Neural progenitor cell (in vitro differentiated cells): ENCODE measurements around the gene GBA3. TPM values are rescaled to one million over a fixed set of nuclear protein-coding genes. Genes with fewer than 3 reads are reported as not detected.

Experiments used
- DNase-seq: peaks from one replicate; pipeline ENCODE4 v3.0.0-alpha.2; 2016; ENCODE audit warnings: low spot score
- H2AFZ ChIP-seq: fragments of 200-600 bp; sonication (generic); replicated peaks from 2 replicates; pipeline ENCODE4 v1.6.1; 2016; ENCODE audit warnings: antibody characterized with exemption
- H3F3A ChIP-seq: fragments of 200-600 bp; sonication (generic); 2 replicates; pipeline ENCODE4 v1.6.1; 2016; ENCODE audit warnings: antibody characterized with exemption, low read depth
- H3K27ac ChIP-seq: fragments of 200-600 bp; sonication (generic); 2 replicates; pipeline ENCODE4 v1.5.1; 2016; ENCODE audit warnings: mild to moderate bottlenecking
- H3K27me3 ChIP-seq: fragments of 200-600 bp; sonication (generic); 2 replicates; pipeline ENCODE4 v1.6.1; 2016; ENCODE audit warnings: mild to moderate bottlenecking, moderate library complexity
- H3K36me3 ChIP-seq: fragments of 200-600 bp; sonication (generic); 2 replicates; pipeline ENCODE4 v1.5.1; 2016
- H3K4me1 ChIP-seq: fragments of 200-600 bp; sonication (generic); 2 replicates; pipeline ENCODE4 v1.6.1; 2016; ENCODE audit warnings: mixed run types
- H3K4me2 ChIP-seq: fragments of 200-600 bp; sonication (generic); 2 replicates; pipeline ENCODE4 v1.6.1; 2016
- H3K4me3 ChIP-seq: fragments of 200-600 bp; sonication (generic); 2 replicates; pipeline ENCODE4 v1.5.1; 2016
- H3K79me2 ChIP-seq: fragments of 200-600 bp; sonication (generic); 2 replicates; pipeline ENCODE4 v1.6.1; 2016; ENCODE audit warnings: low read depth
- H3K9ac ChIP-seq: fragments of 200-600 bp; sonication (generic); 2 replicates; pipeline ENCODE4 v1.6.1; 2016
- H3K9me3 ChIP-seq: fragments of 200-600 bp; sonication (generic); 2 replicates; pipeline ENCODE4 v1.5.1; 2016; ENCODE audit warnings: low read depth
- H4K20me1 ChIP-seq: fragments of 200-600 bp; sonication (generic); 2 replicates; pipeline ENCODE4 v1.6.1; 2016; ENCODE audit warnings: low read depth
- H3K27ac Mint-ChIP-seq: 3 replicates; pipeline ENCODE4 v1.8.0; 2021; ENCODE audit warnings: mixed read lengths
- H3K27me3 Mint-ChIP-seq: 2 replicates; pipeline ENCODE4 v1.8.0; 2022; ENCODE audit warnings: low read depth, mild to moderate bottlenecking, inconsistent platforms, moderate library complexity, mixed read lengths; ENCODE audit not compliant: insufficient read depth
- H3K36me3 Mint-ChIP-seq: 3 replicates; pipeline ENCODE4 v1.8.0; 2021; ENCODE audit warnings: mixed read lengths
- H3K4me1 Mint-ChIP-seq: 3 replicates; pipeline ENCODE4 v1.8.0; 2021; ENCODE audit warnings: mixed read lengths
- H3K4me3 Mint-ChIP-seq: 3 replicates; pipeline ENCODE4 v1.8.0; 2021; ENCODE audit warnings: mild to moderate bottlenecking, moderate library complexity, mixed read lengths
- H3K9me3 Mint-ChIP-seq: 3 replicates; pipeline ENCODE4 v1.8.0; 2020; ENCODE audit warnings: mixed read lengths
- CTCF ChIP-seq: fragments of 200-600 bp; sonication (generic); IDR thresholded peaks from 2 replicates; pipeline ENCODE4 v1.5.1; 2017; ENCODE audit warnings: antibody characterized with exemption, mild to moderate bottlenecking
- EZH2 ChIP-seq: fragments of 200-600 bp; sonication (generic); IDR thresholded peaks from 2 replicates; pipeline ENCODE4 v1.6.1; 2017; ENCODE audit warnings: antibody characterized with exemption, mild to moderate bottlenecking, moderate library complexity
- EZH2phosphoT487 ChIP-seq: fragments of 200-600 bp; sonication (generic); IDR thresholded peaks from 2 replicates; pipeline ENCODE4 v1.6.1; 2017; ENCODE audit warnings: antibody characterized with exemption
- total RNA-seq: library from RNA; depleted of rRNA; stranded (reverse); fragments of >200 nt; gene quantifications from 2 replicates; pipeline ENCODE4 v1.2.3, GENCODE V29; 2015; ENCODE audit warnings: low replicate concordance

Gene GBA3
- total RNA-seq, 1 donor from 2014 or later = not detected

- Histone ChIP-seq H3K4me3 (no peak overlapping the region), H3K36me3 (no peaks in the 10 kb centered on the region), H3K9me3 (no peaks in the 10 kb centered on the region), H3K27ac (no peak overlapping the region), H3F3A (no peaks in the 10 kb centered on the region), H3K4me1 (no peaks in the 10 kb centered on the region), H3K4me2 (no peak overlapping the region), H3K9ac (no peak overlapping the region), H3K79me2 (no peaks in the 10 kb centered on the region), H4K20me1 (no peaks in the 10 kb centered on the region), H2AFZ (no peak overlapping the region), H3K27me3 (no peaks in the 10 kb centered on the region)
- Mint-ChIP-seq H3K4me3 (no peak overlapping the region), H3K27ac (no peak overlapping the region), H3K9me3 (no peaks in the 10 kb centered on the region), H3K4me1 (no peaks in the 10 kb centered on the region), H3K27me3 (no peaks in the 10 kb centered on the region), H3K36me3 (no peaks in the 10 kb centered on the region)
- TF ChIP-seq EZH2phosphoT487 (no peak), CTCF (no peak), EZH2 (no peak)
- no peak for DNase-seq
These were observed 18.0 kb upstream of the GBA3 start for GRCh38 chr4:22674700-22675099.

- no peak overlapping the region for H3K4me2 ChIP-seq
- no peaks in the 10 kb centered on the region for H3K4me1 ChIP-seq
- H3K27ac ChIP-seq = no peak overlapping the region
- H3K36me3 ChIP-seq = no peaks in the 10 kb centered on the region
- no peaks in the 10 kb centered on the region for H3K27me3 ChIP-seq
- no peaks in the 10 kb centered on the region for H3K9me3 ChIP-seq
- no peaks in the 10 kb centered on the region for H3K36me3 Mint-ChIP-seq
- no peak overlapping the region for H3K4me3 ChIP-seq
- no peak overlapping the region for H3K27ac Mint-ChIP-seq
- no peaks in the 10 kb centered on the region for H3K79me2 ChIP-seq
- no peaks in the 10 kb centered on the region for H3K27me3 Mint-ChIP-seq
- no peak overlapping the region for H3K4me3 Mint-ChIP-seq
- H3F3A ChIP-seq = no peaks in the 10 kb centered on the region
- H3K9ac ChIP-seq = no peak overlapping the region
- no peak overlapping the region for H2AFZ ChIP-seq
- H3K4me1 Mint-ChIP-seq = no peaks in the 10 kb centered on the region
- no peak for TF ChIP-seq EZH2phosphoT487
- TF ChIP-seq EZH2 = no peak
- TF ChIP-seq CTCF = no peak
- no peaks in the 10 kb centered on the region for H3K9me3 Mint-ChIP-seq
- no peak for DNase-seq
- no peaks in the 10 kb centered on the region for H4K20me1 ChIP-seq
These were observed 16.7 kb upstream of the GBA3 start for GRCh38 chr4:22676063-22676462.

GRCh38 chr4:22677780-22678179 lies 15.0 kb upstream of the GBA3 start:
- H3K4me3 ChIP-seq = no peak overlapping the region
- H3K36me3 ChIP-seq = no peaks in the 10 kb centered on the region
- no peak overlapping the region for H2AFZ ChIP-seq
- Mint-ChIP-seq H3K36me3 (no peaks in the 10 kb centered on the region), H3K27ac (no peak overlapping the region), H3K4me3 (no peak overlapping the region), H3K27me3 (no peaks in the 10 kb centered on the region), H3K4me1 (no peaks in the 10 kb centered on the region), H3K9me3 (no peaks in the 10 kb centered on the region)
- no peaks in the 10 kb centered on the region for H3K27me3 ChIP-seq
- H3K79me2 ChIP-seq = no peaks in the 10 kb centered on the region
- H3K4me1 ChIP-seq = no peaks in the 10 kb centered on the region
- H3K4me2 ChIP-seq = no peak overlapping the region
- TF ChIP-seq CTCF (no peak), EZH2phosphoT487 (no peak), EZH2 (no peak)
- H3K9me3 ChIP-seq = no peaks in the 10 kb centered on the region
- H3K27ac ChIP-seq = no peak overlapping the region
- H4K20me1 ChIP-seq = no peaks in the 10 kb centered on the region
- no peak overlapping the region for H3K9ac ChIP-seq
- DNase-seq = no peak
- H3F3A ChIP-seq = no peaks in the 10 kb centered on the region
